B cell (primary cell): Measurements from ENCODE around the gene DHX35.

Experiments
- EZH2 ChIP-seq: IDR thresholded peaks from 2 replicates; pipeline ENCODE4 v1.6.1; 2012; ENCODE audit warnings: borderline replicate concordance, low read depth, mild to moderate bottlenecking, moderate library complexity, low read length; ENCODE audit not compliant: insufficient read depth, poor library complexity, severe bottlenecking
- TF ChIP-seq, protein P1 (sequence below): fragments of 200-600 bp; IDR thresholded peaks from one replicate; pipeline ENCODE4 v1.8.0; 2022; ENCODE audit warnings: antibody characterized with exemption, mild to moderate bottlenecking

DNA sequence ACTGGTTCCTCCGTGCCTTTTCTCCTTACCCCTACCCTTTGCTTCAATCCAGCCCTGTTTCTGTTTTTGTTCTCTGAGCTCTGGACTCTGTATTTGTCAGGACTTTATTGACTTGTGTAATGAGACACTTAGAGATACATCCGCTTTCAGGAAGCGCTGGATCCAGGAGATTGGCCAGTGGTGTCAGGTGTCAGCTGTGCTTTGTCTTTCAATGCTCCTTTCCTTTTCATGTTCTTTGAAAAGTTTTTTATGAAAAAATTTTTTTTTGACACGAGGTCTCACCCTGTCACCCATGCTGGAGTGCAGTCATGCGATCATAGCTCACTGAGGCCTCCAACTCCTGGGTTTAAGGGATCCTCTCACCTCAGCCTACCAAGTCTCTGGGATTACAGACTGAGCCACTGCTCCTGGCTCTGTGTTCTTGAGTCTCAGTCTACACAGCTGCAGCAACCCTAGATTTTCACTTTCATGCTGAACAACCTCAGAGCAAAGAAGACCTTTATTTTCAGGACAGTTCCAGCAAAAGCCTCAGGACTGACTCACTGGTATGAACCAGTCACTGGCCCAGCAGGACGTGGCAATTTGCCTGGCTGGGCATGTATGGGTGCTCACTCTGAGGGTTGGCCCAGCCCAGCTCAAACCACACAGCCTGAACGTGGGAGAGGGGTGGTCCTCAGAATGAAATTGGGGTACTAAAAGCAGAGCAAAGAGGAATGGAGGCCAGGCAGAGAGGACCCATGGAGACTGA lies 108.5 kb downstream of the DHX35 start:
- TF ChIP-seq, protein P1, sequence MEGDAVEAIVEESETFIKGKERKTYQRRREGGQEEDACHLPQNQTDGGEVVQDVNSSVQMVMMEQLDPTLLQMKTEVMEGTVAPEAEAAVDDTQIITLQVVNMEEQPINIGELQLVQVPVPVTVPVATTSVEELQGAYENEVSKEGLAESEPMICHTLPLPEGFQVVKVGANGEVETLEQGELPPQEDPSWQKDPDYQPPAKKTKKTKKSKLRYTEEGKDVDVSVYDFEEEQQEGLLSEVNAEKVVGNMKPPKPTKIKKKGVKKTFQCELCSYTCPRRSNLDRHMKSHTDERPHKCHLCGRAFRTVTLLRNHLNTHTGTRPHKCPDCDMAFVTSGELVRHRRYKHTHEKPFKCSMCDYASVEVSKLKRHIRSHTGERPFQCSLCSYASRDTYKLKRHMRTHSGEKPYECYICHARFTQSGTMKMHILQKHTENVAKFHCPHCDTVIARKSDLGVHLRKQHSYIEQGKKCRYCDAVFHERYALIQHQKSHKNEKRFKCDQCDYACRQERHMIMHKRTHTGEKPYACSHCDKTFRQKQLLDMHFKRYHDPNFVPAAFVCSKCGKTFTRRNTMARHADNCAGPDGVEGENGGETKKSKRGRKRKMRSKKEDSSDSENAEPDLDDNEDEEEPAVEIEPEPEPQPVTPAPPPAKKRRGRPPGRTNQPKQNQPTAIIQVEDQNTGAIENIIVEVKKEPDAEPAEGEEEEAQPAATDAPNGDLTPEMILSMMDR, result no peak
- no peak for TF ChIP-seq EZH2
